Spinal cord (tissue), 10 donors: ENCODE results near the gene KDM6A. TPM values are rescaled to one million over a fixed set of nuclear protein-coding genes. Genes with fewer than 3 reads are reported as not detected.
"Not testable (repeated sequence)": the region's sequence is repeated elsewhere in the genome, so short reads cannot be mapped to it uniquely, and the experiment has no call there.

ENCODE experiments used
- DNase-seq, 6 donors: peaks; one replicate each; pipeline versions ENCODE4 v3.0.0 to v3.0.0-alpha.2; 2013 to 2015; ENCODE audit warnings: low spot score in 6 of 6, low read depth in 4 of 6
- H3K27ac ChIP-seq: one replicate; pipeline ENCODE4 v1.5.1; 2013; ENCODE audit warnings: low read depth, low read length, control low read depth
- H3K27me3 ChIP-seq: one replicate; pipeline ENCODE4 v1.6.1; 2013; ENCODE audit warnings: low read length; ENCODE audit not compliant: control insufficient read depth, insufficient read depth
- H3K36me3 ChIP-seq: one replicate; pipeline ENCODE4 v1.6.1; 2013; ENCODE audit warnings: low read length; ENCODE audit not compliant: control insufficient read depth, insufficient read depth
- H3K4me1 ChIP-seq: one replicate; pipeline ENCODE4 v1.6.1; 2013; ENCODE audit warnings: low read length; ENCODE audit not compliant: control insufficient read depth, insufficient read depth
- H3K4me3 ChIP-seq: one replicate; pipeline ENCODE4 v1.5.1; 2013; ENCODE audit warnings: low read depth, low read length, control low read depth
- H3K9me3 ChIP-seq: one replicate; pipeline ENCODE4 v1.6.1; 2013; ENCODE audit warnings: low read length; ENCODE audit not compliant: control insufficient read depth, insufficient read depth
- WGBS: methylation state at CpG from one replicate; pipeline ENCODE4 v1.1.5; 2013; ENCODE audit warnings: missing lambda C conversion rate; ENCODE audit not compliant: insufficient coverage; 5-methylcytosine and 5-hydroxymethylcytosine counted together
- polyA plus RNA-seq, 2 donors: library from polyadenylated mRNA; unstranded; fragments of 120-200 nt; gene quantifications; one replicate each; pipeline ENCODE4 v1.2.1, GENCODE V29; 2013; ENCODE audit not compliant: insufficient read length in 2 of 2
- total RNA-seq, 2 donors: library from RNA; depleted of rRNA in 1 of 2; stranded (reverse); fragments of 120-200 nt in 1 of 2; fragments of >200 nt in 1 of 2; gene quantifications; one replicate each; pipeline versions ENCODE4 v1.2.3 to v1.2.4, GENCODE V29; 2013 to 2014
- donor health status: healthy.

KDM6A gene
- total and polyA plus RNA-seq, 4 donors: 17.4 to 62.8 (median 25.4) TPM

DNA sequence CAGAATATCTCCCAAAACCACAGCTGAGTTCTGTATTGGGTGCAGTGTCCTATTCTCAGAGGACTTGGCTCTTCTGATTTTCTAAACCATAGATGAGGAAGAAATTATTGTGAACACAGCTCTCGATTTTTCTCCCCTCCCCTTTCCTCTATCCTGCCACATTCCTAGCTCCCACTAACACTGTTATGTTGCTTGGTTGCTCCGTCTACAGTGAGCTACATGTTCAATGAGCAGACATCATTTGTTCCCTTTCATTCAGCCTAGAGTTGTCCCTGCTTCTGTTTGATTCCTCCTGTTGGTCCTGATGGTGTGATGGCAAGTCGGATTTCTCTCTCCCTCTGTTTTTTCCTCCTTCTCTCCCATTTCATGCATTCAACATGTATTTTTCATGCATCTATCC is 261.8 kb downstream of the KDM6A start:
- Histone ChIP-seq H3K4me3 (no peak overlapping the region), H3K9me3 (no peaks in the 10 kb centered on the region), H3K36me3 (no peaks in the 10 kb centered on the region), H3K27me3 (no peaks in the 10 kb centered on the region), H3K4me1 (no peaks in the 10 kb centered on the region), H3K27ac (peak overlapping the region; percentile 21)
- 40% methylated on average over 1 of the region's 3 CpGs for WGBS
- DNase-seq: peak in 3 of 6 donors; percentile 1 to 13 (median 9)

DNA sequence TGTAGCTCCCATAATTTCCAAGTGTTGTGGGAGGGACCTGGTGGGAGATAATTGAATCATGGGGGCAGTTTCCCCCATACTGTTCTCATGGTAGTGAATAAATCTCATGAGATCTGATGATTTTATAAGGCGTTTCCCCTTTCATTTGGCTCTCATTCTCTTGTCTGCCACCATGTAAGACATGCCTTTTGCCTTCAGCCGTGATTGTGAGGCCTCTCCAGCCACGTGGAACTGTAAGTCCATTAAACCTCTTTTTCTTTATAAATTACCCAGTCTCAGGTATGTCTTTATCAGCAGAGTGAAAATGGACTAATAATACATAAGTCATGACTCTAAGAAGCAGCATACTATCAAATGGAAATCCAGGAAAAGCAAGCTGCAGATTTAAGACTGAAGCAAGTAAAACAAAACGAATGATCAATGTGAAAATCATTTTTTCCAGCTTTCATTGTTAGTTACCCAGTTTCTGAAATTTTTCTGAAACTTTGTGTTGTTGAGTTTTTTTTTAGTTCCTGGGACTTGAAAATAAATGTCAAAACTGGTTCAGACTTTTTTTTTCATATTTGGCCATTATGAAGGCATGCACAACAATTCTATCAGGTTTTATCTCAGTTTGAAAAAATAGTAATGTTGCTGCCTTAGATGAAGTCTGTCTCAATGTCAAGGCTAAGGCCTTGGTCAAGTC is 262.5 kb downstream of the KDM6A start:
- H3K9me3 ChIP-seq, H3K27me3 ChIP-seq, H3K4me3 ChIP-seq, H3K4me1 ChIP-seq, H3K36me3 ChIP-seq, H3K27ac ChIP-seq: not testable (repeated sequence)
- DNase-seq: peak in 1 of 6 donors; percentile 3
- WGBS: no CpG with 5 or more reads among the region's 4 CpGs

DNA sequence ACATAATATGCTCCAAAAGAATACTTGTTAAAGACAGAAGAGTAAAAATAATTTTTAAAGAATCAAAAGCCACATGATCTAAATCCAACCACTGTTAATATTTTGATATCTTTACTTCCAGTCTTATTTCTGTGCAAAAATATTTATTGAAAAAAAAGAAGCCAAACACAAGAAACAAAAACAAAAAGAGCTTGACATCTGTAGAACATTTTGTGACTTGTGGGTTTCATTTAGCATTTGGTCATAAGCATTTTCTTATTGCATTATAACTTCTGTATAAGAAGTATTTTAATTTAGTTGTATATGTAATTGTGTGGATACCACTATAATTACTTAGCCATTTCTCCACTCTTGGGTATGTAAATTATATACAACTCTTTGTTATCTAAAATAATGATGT is 264.5 kb downstream of the KDM6A start:
- peak in 1 of 6 donors; percentile 2 for DNase-seq
- no peaks in the 10 kb centered on the region for H3K4me1 ChIP-seq
- H3K9me3 ChIP-seq: no peaks in the 10 kb centered on the region
- H3K36me3 ChIP-seq: no peaks in the 10 kb centered on the region
- H3K4me3 ChIP-seq: no peak overlapping the region
- H3K27me3 ChIP-seq: peaks cover 4% of the 10 kb centered on the region
- H3K27ac ChIP-seq: no peak overlapping the region

DNA sequence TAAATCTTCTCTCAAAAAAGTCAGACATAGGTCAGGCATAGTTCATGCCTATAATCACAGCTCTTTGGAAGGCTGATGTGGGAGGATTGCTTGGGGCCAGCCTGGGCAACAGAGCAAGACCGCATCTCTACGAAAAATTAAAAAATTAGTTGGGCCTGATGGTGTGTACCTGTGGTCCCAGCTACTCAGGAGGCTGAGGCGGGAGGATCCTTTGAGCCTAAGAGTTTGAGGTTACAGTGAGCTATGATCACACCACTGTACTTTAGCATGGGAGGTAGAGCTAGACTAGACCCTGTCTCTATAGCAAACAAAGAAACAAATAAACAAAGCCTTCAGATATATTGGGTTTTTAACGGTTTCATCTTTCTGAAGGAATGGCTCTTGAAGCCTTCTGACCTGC is 265.5 kb downstream of the KDM6A start:
- 94% methylated on average over 3 of the region's 4 CpGs for WGBS
- H3K27ac ChIP-seq: no peak overlapping the region

DNA sequence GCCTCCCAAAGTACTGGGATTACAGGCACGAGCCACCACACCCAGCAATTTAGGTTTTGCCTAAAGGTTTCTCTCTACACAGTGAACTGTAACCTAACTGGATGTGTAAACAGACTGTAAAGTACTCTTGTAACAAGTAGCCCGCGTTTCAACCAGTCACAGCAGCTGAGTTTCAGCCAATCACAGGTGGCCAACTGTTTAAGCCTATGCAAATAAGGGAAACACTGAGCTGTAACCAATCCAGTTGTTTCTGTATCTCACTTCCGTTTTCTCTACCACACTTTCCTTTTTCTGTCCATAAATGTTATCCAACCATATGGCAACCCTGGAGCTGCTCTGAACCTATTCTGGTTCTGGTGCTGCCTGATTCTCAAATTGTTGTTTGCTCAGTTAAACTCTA is 267.8 kb downstream of the KDM6A start:
- Histone ChIP-seq H3K4me3 (no peak overlapping the region), H3K4me1 (no peaks in the 10 kb centered on the region), H3K27ac (no peak overlapping the region), H3K36me3 (no peaks in the 10 kb centered on the region), H3K9me3 (no peaks in the 10 kb centered on the region), H3K27me3 (peaks cover 12% of the 10 kb centered on the region)
- 78% methylated on average over 4 of the region's 4 CpGs for WGBS
- DNase-seq: no peak

More for the DNA sequence above, 265.5 kb downstream of the KDM6A start:
- H3K9me3 ChIP-seq: no peaks in the 10 kb centered on the region
- peaks cover 6% of the 10 kb centered on the region for H3K27me3 ChIP-seq
- H3K4me1 ChIP-seq: no peaks in the 10 kb centered on the region
- H3K4me3 ChIP-seq: no peak overlapping the region
- no peak for DNase-seq
- H3K36me3 ChIP-seq: no peaks in the 10 kb centered on the region

DNA sequence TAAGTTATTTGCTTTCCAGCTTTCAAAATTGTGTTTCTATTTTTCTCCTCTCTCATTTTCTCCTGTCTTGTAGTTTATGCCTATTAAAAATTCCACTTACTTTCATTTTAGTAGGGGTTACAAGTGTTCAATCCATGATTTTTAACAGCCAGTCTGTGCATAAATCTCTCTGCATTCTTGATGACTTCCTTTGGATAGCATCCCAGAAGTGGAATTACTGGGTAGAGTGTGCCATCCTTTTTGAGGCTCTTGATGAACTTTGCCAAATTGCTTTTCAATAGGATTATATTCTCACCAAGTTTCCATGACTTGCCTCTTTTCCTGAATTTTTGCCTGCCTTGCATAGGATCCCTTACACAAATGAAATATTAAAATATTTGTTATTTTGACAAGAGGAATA is 269.2 kb downstream of the KDM6A start:
- H3K27ac ChIP-seq: no peak overlapping the region
- peak in 2 of 6 donors; percentile 1 to 83 for DNase-seq
- H3K4me3 ChIP-seq: no peak overlapping the region
- no peaks in the 10 kb centered on the region for H3K36me3 ChIP-seq
- H3K4me1 ChIP-seq: no peaks in the 10 kb centered on the region
- peaks cover 15% of the 10 kb centered on the region for H3K27me3 ChIP-seq
- no peaks in the 10 kb centered on the region for H3K9me3 ChIP-seq

DNA sequence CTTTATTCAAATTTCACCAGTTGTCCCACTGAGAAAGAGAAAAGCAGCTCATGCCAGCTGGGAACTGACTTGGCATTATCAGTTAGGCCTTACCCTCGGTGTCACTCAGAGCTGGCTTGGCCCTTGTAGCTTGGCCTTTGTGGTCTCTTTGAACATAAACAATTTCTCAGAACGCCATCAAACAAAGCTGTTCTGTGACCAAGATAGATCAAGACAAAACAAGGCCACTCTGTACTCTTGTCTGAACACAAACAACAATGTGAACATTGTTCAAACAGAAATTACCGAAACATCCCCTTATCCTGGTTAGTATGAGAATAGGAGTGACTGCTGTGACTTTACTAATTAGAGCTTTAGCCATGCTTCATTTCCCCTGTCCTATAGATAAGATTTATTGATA is 270.5 kb downstream of the KDM6A start:
- no peak overlapping the region for H3K27ac ChIP-seq
- no peaks in the 10 kb centered on the region for H3K36me3 ChIP-seq
- 14% methylated on average over 1 of the region's 3 CpGs for WGBS
- H3K4me3 ChIP-seq: no peak overlapping the region
- peaks cover 15% of the 10 kb centered on the region for H3K27me3 ChIP-seq
- peak in 2 of 6 donors; percentile 1 to 20 for DNase-seq
- H3K9me3 ChIP-seq: no peaks in the 10 kb centered on the region
- H3K4me1 ChIP-seq: no peaks in the 10 kb centered on the region

DNA sequence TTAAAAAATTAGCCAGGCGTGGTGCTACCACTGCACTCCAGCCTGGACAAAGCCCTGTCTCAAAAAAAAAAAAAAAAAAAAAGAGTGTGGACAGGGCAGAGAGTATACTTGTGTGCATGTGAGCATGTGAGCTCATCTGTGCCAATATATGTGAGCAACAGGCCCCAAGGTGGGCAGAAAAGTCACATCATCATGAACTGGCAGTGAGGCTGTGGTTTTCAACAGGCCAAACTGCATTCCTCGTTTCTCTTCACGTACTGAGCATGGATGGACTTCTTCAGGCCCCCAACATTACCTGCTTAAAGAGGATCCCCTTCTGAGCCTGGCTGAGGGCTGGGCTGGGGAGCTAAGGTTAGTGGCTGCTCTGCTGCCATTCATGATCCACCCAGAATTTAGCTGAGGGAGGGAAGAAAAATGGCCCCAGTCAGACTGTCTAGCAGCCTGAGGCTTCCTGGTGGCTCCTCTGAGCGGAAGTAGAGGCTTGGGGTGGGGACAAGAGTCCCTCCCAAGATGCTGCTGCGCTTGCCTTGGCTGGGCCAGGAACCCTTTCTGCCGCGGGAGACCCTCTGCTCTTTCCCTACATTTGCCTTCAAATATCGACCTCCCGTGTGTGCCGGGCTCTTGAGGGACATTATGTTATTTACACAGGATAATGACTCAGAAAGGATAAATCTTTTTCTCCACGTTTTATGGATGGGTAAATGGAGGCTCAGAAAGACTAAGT is 272.7 kb downstream of the KDM6A start:
- no peak for DNase-seq
- Histone ChIP-seq H3K27me3 (peaks cover 21% of the 10 kb centered on the region), H3K27ac (no peak overlapping the region), H3K4me1 (no peaks in the 10 kb centered on the region), H3K9me3 (no peaks in the 10 kb centered on the region), H3K36me3 (no peaks in the 10 kb centered on the region), H3K4me3 (no peak overlapping the region)
- 83% methylated on average over 5 of the region's 11 CpGs for WGBS

DNA sequence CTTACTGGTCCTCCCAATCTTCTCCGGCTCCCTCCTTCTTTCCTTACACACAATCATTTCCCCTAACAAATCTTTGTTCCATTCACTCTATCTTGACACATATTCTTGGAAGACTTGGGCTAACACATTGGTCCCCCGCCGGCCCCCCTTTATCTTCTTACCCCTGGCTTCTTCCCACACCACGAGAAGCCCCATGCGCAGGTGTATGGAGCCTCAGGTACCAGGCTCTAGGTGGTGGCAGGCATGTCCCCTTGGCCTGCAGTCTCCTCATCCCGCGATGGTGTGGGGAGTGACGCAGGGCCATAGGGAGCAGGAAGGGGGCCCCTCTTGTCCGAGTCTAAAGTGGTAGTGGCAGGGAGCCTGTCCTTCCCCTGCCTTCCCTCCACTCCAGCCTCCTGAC is 277.8 kb downstream of the KDM6A start:
- Histone ChIP-seq H3K36me3 (no peaks in the 10 kb centered on the region), H3K27ac (no peak overlapping the region), H3K9me3 (no peaks in the 10 kb centered on the region), H3K4me1 (no peaks in the 10 kb centered on the region), H3K27me3 (peaks cover 17% of the 10 kb centered on the region), H3K4me3 (no peak overlapping the region)
- no peak for DNase-seq
- 92% methylated on average over 6 of the region's 9 CpGs for WGBS

DNA sequence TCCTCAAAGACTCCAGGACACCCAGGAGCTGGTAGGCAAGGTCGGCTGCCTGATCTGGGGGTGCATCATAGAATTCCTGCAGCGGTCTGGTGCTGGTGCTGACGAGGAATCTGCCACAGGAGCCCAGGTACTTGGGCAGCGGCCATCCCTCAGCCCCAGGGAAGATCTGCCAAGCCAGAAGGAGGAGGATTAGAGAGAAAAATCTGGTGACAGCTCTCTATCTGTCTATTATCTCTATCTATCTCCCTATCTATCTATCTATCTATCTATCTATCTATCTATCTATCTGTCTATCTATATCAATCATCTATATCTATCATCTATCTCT is 281.0 kb downstream of the KDM6A start:
- Histone ChIP-seq H3K27me3 (peaks cover 19% of the 10 kb centered on the region), H3K4me3 (no peak overlapping the region), H3K9me3 (no peaks in the 10 kb centered on the region), H3K36me3 (no peaks in the 10 kb centered on the region), H3K27ac (no peak overlapping the region), H3K4me1 (no peaks in the 10 kb centered on the region)
- 71% methylated on average over 1 of the region's 4 CpGs for WGBS
- no peak for DNase-seq
